Endothelial cell (in vitro differentiated cells): ENCODE results near the gene TFCP2L1. TPM values are rescaled to one million over a fixed set of nuclear protein-coding genes. Genes with fewer than 3 reads are reported as not detected.

ENCODE experiments used
- DNase-seq: peaks from one replicate; pipeline ENCODE4 v3.0.0; 2021; ENCODE audit warnings: low spot score
- H3K27ac Mint-ChIP-seq: one replicate; pipeline ENCODE4 v1.8.0; 2021; ENCODE audit warnings: mixed read lengths, inconsistent platforms; ENCODE audit not compliant: unreplicated experiment
- H3K27me3 Mint-ChIP-seq: one replicate; pipeline ENCODE4 v1.8.0; 2021; ENCODE audit warnings: mild to moderate bottlenecking, moderate library complexity, mixed read lengths, inconsistent platforms; ENCODE audit not compliant: unreplicated experiment
- H3K36me3 Mint-ChIP-seq: one replicate; pipeline ENCODE4 v1.8.0; 2021; ENCODE audit warnings: mild to moderate bottlenecking, low read depth, mixed read lengths, inconsistent platforms; ENCODE audit not compliant: unreplicated experiment
- H3K4me1 Mint-ChIP-seq: one replicate; pipeline ENCODE4 v1.8.0; 2021; ENCODE audit warnings: mild to moderate bottlenecking, mixed read lengths, inconsistent platforms; ENCODE audit not compliant: unreplicated experiment
- H3K4me3 Mint-ChIP-seq: one replicate; pipeline ENCODE4 v1.8.0; 2021; ENCODE audit warnings: mild to moderate bottlenecking, mixed read lengths, inconsistent platforms; ENCODE audit not compliant: unreplicated experiment
- H3K9me3 Mint-ChIP-seq: one replicate; pipeline ENCODE4 v1.8.0; 2021; ENCODE audit warnings: mixed read lengths, inconsistent platforms; ENCODE audit not compliant: unreplicated experiment
- total RNA-seq: library from RNA; stranded (reverse); fragmentation: NEBNext Ultra II Directional; extraction: Animal tissue kit (Norgen Biotek cat#: 25700); gene quantifications from one replicate; pipeline ENCODE4 v1.2.1, GENCODE V29; 2021; ENCODE audit not compliant: unreplicated experiment
- TF ChIP-seq, protein P1 (sequence below): fragments of 200-600 bp; sonication (generic); IDR thresholded peaks from one replicate; pipeline ENCODE4 v1.5.0; 2021; ENCODE audit warnings: antibody characterized with exemption; ENCODE audit not compliant: unreplicated experiment

The TFCP2L1 gene
- total RNA-seq, 1 donor from 2014 or later = 1.7 TPM

- Mint-ChIP-seq H3K27ac (no peak overlapping the region), H3K9me3 (no peaks in the 10 kb centered on the region), H3K27me3 (peaks cover 2% of the 10 kb centered on the region), H3K4me1 (peaks cover 8% of the 10 kb centered on the region), H3K4me3 (no peak overlapping the region), H3K36me3 (no peaks in the 10 kb centered on the region)
- no peak for DNase-seq
- TF ChIP-seq, protein P1, sequence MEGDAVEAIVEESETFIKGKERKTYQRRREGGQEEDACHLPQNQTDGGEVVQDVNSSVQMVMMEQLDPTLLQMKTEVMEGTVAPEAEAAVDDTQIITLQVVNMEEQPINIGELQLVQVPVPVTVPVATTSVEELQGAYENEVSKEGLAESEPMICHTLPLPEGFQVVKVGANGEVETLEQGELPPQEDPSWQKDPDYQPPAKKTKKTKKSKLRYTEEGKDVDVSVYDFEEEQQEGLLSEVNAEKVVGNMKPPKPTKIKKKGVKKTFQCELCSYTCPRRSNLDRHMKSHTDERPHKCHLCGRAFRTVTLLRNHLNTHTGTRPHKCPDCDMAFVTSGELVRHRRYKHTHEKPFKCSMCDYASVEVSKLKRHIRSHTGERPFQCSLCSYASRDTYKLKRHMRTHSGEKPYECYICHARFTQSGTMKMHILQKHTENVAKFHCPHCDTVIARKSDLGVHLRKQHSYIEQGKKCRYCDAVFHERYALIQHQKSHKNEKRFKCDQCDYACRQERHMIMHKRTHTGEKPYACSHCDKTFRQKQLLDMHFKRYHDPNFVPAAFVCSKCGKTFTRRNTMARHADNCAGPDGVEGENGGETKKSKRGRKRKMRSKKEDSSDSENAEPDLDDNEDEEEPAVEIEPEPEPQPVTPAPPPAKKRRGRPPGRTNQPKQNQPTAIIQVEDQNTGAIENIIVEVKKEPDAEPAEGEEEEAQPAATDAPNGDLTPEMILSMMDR = no peak
These were observed 31.9 kb downstream of the TFCP2L1 start for GRCh38 chr2:121253021-121253673.

DNA sequence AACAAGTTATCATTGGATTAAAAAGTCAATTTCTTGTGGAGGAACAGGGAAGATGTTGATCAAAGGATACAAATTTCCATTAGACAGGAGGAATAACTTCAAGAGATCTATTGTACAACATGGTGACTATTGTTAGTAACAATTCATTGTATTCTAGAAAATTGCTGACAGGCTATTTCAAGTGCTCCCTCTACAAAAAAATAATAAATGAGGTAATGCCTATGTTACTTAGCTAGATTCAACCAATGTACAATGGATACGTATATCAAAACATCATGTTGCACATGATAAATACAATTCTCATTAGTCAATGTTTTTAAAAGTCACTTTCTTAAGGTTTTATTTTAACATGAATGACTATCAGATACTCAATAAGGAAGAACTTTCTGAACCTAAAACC, 33.5 kb downstream of the TFCP2L1 start:
- H3K36me3 Mint-ChIP-seq = no peaks in the 10 kb centered on the region
- H3K27me3 Mint-ChIP-seq = peaks cover 5% of the 10 kb centered on the region
- no peak overlapping the region for H3K4me3 Mint-ChIP-seq
- no peaks in the 10 kb centered on the region for H3K4me1 Mint-ChIP-seq
- H3K9me3 Mint-ChIP-seq = no peaks in the 10 kb centered on the region
- no peak overlapping the region for H3K27ac Mint-ChIP-seq
- TF ChIP-seq, protein P1 = no peak
- no peak for DNase-seq

DNA sequence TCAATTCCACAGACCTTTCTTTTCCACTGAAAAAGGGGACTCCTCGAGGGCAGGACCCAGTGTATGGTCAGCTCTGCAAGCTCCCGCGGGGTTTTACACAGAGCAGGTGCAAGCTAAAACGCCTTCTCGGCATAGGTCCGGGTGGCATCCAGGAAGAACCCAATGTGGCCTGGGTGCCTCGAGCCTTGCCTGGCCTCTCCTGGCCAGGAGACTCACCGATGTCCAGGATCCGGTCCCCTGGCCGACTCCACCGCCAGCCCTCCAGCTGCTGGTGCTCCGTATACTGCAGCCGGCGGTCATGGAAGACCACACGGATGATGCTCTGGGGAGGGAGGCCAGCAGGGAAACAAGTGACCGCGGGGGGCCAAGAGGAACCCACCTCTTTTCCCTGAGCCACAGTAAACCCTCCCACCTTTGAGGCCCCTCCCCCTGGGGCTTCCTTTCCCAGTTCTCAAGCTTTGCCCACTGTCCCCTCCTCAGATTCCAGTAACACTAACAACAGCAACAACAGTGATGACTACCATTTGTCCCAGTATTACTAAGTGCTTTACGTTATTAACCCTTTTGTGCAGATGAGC, 36.1 kb downstream of the TFCP2L1 start:
- Mint-ChIP-seq H3K4me3 (no peak overlapping the region), H3K36me3 (no peaks in the 10 kb centered on the region), H3K4me1 (no peaks in the 10 kb centered on the region), H3K27me3 (peaks cover 6% of the 10 kb centered on the region), H3K9me3 (no peaks in the 10 kb centered on the region), H3K27ac (no peak overlapping the region)
- TF ChIP-seq, protein P1 = no peak
- DNase-seq = no peak

- Mint-ChIP-seq H3K27me3 (peaks cover 6% of the 10 kb centered on the region), H3K27ac (no peak overlapping the region), H3K36me3 (no peaks in the 10 kb centered on the region), H3K4me3 (no peak overlapping the region), H3K9me3 (no peaks in the 10 kb centered on the region), H3K4me1 (no peaks in the 10 kb centered on the region)
- no peak for DNase-seq
- TF ChIP-seq, protein P1 = no peak
These were observed 37.0 kb downstream of the TFCP2L1 start for GRCh38 chr2:121247971-121248370.

- H3K4me1 Mint-ChIP-seq = no peaks in the 10 kb centered on the region
- DNase-seq = no peak
- no peaks in the 10 kb centered on the region for H3K9me3 Mint-ChIP-seq
- H3K36me3 Mint-ChIP-seq = no peaks in the 10 kb centered on the region
- H3K4me3 Mint-ChIP-seq = no peak overlapping the region
- H3K27ac Mint-ChIP-seq = no peak overlapping the region
- H3K27me3 Mint-ChIP-seq = peaks cover 6% of the 10 kb centered on the region
- TF ChIP-seq, protein P1 = no peak
These were observed 37.5 kb downstream of the TFCP2L1 start for GRCh38 chr2:121247534-121247933.
